GM19468 (cell line): Measurements from ENCODE around the gene PTPRR.

Source experiments
- ATAC-seq: cut with Tn5 transposase; IDR thresholded peaks from one replicate; pipeline ENCODE4 v1.9.1; 2021; ENCODE audit warnings: mild to moderate bottlenecking, moderate library complexity, moderate number of reproducible peaks; ENCODE audit not compliant: unreplicated experiment; ENCODE audit errors: extremely low read depth

Gene PTPRR

DNA sequence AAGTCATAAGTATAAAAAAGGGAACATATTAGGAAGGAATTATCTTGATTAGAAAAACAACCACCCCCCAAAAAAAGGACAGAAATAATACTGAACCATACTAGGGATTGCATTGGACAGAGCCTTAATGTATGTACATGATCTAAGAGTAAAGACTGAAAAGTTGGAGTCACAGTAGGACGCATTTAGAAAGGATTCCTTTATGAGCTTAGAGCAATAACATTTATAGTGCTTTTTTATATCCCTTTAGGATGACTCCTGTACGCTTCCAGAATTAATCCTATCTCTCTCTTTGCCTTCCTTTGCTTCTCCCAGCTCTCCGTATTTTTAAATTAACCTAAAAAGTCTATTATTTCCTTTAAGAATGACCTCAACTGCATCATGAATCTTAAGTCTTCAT, 75.3 kb downstream of the PTPRR start:
- ATAC-seq, result no peak

DNA sequence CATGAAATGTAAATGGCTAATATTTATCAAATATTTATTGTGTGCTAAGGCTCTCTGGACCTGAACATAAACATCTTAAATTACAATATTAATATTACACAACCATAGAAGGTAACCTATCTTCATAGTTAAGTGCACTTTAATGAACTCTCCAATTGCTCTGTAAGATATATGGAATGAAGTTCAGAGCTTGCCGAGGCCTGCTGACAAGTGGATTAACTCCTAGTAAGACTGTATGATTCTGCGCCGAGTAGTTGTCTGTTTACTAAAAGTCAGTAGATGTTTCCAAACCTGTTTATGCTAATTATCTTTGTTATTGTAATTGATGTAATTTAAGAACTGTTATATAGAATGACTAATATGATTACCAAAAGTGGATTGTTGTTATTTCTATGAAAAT, 77.2 kb downstream of the PTPRR start:
- ATAC-seq, result no peak

DNA sequence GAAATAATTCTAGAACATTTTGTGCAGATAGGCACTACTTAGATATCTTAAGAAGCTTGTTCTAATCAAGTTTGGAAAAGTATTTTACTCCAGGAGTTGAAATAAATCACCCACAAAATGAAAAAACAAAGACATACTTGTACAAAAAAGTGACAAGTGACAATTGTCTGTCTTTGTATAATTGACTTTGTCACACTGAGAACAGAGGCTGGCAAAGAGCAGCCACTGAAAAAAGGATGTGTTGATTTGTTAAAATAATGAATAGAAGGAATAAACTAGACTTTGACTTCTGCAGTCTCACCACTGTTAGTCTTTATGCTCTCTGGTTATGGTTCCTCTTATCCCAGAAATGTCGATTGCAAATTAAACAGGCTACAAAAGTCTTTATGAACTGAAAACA, 77.6 kb downstream of the PTPRR start:
- ATAC-seq, result no peak

DNA sequence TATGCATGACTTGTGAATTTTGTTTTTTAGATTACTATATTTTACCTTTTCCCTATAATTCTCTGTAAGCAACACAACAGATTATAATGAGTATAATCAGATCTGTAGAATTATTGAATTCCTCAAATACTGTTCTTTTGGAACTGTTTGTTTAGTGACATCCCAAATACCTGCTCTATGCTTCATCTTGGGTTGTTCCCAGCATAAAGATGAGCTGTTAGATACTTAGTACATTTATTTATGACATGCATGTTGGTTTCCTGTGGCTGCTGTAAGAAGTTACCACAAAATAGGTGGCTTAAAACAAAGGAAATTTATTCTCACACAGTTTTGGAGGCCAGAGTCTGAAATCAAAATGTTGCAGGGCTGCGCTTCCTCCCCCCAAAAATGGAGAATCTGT, 78.4 kb downstream of the PTPRR start:
- no peak for ATAC-seq

DNA sequence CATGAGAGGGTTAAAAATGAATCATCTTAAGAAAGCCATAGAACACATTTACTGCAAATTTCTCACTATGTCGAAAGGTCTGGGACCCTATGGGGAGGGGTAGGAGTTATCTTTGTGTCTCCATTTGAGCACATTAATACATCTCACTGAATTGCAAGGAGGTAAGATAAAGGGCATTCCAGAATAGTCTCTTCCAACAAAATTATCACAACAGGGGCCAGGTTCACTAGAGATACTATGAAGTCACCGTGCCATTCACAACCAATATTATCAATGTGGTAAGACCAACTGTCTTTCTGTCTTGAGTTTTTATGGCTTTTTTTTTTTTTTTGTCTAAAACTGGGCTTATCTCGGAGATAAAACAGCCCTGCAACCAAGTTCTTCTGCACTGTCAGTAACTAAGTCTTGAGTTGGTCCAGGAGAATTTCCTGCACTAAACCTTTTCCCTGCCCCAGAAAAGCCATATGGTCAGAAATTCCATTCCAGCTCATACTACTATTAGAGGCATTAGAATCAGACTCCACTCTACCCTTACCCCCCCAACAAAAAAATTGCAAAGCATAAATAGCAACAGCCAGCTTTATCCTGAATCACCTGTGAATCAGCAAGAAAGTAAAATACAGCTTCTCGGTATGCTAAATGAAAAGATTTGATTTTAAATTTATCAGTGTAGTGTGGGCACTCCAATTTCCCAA, 79.7 kb downstream of the PTPRR start:
- no peak for ATAC-seq

DNA sequence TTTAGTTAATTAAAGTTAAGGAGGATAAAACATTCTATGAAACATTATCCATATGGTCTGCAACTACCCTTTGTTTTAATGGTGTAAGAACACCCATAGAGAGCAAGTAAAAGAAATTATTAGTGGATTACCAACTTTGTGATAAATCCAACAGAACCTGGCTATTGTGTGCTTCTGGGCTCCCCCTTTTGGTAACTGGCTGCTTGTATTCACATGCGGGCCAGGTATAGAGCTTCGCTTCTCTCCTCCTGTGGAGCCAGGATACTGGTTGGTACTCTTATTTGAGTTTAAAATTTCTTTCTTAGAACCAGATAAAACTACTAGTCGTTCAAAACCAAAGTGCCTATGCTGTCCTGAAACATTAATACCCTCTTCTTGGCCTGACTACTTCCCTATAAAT, 81.0 kb downstream of the PTPRR start:
- ATAC-seq, result no peak

DNA sequence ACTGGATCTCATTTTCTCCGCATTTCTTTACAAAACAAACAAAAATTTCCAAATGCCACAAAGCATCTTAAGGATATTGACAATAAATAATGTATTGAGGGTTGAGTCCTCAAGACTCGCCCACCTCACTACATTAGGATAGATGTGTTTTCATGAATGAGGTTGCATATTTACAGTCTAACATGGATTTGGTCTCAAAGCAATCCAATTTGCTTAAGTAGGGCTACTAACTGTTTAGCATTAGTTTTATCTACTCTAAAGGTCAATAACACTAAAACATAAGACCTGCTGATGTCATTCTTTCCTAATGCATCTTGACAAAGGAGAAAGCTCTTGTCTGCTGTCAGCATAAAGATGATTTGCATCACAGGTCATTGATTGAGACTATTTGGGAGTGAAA, 82.4 kb downstream of the PTPRR start:
- no peak for ATAC-seq

DNA sequence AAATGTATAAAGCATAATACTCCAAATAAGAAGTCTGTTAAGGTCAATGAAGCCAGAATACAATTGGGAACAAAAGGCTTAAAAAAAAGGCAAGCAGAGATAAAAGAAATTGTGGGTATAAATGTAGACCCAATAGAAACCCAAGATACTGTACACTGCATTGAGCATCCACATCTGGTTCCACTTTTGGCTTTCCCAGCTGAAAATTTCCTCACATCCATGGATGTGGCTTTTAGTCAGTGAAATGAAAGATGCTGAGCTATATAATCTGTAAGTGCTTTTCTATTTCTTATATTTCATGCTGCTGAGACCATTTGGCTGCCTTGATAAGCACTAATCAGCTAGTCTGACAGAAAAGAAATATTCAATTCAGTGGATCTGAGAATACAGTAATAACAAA, 83.5 kb downstream of the PTPRR start:
- ATAC-seq, result no peak

DNA sequence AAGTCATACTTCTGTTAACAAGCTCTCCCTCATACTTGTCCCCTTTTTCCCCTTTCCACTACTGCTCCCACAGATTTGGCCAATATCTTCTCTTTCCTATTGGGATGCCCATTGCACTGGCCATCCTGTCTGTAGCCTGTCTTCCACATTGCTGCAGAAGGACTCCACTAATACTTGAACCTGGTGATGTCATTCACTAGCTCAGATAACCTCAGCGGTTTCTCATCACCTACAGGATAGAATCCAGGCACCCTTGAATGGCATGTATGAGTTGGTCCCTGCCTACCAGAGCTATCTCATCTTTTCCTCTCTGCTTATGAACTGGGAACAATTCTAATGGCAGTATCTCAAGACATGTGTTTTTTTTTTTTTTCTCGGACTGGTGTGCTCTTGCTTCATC, 84.6 kb downstream of the PTPRR start:
- ATAC-seq, result no peak

DNA sequence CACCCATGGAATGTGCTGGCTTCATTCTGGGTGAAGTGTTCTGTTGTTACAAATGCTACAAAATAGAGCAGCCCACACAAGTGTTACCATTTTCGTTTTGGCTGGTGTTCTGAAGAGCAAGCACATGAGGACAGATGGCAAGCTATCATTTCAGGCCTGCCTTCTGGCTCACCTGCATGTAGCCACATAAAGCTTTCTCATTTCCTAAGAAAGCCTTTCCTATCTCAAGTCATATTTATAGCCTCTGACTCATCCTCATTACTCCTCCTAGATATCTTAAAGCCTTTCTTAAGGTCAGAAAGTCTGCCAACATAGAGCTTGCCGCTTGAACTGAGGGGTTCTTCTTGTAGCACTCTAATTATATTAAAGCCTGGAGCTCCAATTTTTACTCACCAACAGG, 89.0 kb downstream of the PTPRR start:
- ATAC-seq, result no peak

DNA sequence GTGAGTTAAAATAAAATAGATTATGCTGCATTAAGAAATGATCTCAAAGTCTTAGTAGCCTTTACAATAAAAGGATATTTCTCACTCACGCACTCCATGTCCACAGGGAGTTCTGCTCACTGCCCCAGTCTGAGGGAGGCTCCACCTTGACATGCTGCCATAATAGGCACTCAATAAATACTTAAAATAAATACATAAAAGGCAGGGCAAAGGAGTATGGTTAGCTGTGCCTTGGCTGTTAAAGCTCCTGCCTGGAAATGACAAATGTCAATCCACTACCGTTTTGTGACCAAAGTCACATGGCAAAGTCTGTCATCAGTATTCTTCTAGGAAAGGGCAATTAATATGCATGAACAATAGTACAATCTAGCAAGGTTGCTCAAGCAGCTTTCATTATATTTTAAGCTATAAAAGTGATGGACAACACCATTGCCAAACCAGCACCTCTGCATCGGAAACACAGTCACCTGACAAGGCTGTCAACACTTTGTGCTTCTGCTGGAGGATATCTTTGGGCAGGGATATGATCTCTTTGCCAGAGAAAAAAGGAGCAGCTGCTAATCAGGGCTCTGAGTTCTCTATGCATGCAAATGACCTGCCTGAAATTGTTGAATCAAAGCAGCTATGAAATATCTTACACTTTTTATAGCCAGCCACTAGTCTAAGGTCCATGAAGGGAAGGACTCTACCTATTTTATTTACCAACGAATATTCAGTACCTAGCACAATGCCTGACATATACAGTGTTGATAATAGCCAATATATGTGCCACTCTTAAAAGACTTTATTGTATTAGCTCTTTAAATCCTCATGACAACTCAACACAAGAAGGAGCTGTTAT, 90.1 kb downstream of the PTPRR start:
- ATAC-seq, result no peak

DNA sequence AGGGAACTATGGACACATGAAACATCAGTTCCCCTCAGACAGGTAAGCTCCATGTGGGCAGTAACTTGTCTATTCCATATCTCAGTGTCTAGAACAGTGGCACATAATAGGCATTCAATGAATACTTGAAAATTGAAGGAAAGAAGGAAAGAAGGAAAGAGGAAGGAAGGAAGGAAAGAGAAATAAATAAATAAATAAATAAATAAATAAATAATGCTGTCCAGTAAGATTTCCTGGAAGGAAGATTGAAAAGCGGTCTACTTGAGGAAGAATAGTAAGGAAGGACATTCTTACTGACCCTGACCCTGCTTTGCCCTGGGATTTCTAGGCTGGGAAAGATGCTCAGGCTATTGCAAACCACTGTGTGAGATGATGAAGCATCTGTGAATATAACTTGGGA, 91.5 kb downstream of the PTPRR start:
- no peak for ATAC-seq

DNA sequence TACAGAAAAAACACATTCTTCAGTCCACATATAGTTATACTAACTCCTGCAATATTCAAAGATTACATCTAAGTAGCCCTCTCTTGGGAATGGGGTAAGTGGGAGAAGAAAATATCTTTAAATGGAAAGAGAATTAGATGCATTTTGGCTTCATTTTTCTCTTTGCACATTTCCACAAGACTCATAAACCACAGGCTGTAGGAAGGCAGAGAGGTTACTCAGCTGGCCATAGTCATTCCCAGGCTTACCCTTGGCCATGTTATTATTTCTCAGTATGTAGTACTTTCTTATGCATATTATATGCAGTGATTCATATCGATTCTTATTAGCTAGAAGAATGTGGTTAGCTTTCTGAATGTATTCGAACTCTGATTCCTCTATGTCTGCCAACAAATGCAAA, 92.2 kb downstream of the PTPRR start:
- no peak for ATAC-seq

DNA sequence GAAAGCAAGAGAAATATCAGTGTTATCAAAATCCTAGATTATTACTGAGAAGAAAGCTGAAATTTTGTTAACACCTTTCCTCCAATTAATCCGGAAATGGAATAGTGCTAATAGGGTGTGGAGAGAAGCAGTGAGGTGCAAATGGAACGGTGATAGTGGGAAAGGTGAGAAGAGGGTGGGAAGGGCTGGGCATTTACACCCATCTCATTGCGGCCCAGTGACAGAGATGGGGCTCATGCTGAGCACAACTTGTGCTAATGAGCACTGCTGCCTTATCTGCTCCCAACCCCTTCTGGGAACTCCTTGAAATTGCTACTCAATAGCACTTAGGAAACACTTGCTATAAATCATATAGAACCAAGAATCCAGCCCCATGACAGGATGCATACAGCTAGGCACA, 94.4 kb downstream of the PTPRR start:
- ATAC-seq, result no peak

DNA sequence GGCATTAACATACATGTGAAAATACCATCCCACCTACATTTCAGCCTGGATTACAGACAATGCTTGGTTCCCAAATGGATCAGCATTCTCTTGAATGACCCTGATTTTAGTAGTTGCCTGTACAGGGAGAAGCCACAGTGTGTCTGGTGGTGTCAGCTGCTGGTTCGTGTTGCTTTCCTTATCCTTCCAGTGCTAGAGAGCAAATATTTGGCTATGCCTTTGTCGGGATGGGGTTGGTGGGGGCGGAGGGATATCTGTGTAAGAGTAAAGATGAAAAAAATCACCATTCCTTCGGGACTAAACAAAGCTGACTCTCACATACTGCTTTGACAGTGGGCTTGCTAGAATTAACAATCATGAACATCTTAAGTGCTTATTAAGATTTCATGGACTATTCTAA, 96.0 kb downstream of the PTPRR start:
- no peak for ATAC-seq

DNA sequence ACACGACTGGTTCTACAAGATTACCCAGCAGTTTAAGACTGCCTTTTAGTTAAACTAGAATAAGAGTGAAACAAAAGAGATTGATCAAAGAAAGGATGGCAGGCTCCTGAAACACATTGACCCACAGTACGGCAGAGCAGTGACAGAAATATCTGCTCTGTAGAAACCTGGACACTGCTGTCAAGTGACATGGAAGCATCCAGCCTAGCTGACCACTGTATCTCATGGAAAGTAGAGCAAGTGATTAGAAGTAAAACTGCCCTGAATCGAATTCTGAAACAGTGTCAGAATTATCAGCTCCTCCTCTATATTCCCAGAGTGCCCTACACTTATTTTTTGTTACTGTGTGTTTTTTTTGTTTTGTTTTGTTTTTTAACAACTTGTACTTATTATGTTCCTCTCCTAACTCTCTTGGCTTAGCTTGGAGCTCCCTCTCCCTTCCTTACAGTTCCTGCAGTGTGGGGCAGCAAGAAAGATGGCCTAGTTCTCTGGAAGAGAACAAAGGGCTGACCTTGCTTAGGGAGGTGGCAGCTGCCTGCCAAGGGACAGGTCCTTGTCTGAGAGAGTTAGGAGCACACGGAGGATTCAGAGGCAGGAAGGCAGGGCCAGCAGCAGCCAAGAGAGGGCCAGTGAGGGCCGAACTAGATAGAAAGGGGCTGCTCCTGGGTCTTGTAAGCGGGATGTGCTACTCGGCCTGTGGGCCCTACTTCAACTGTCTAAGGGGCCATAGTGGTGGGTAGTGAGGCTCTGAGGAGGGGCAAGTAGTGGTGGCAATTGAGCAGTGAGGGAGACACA, 97.2 kb downstream of the PTPRR start:
- no peak for ATAC-seq

DNA sequence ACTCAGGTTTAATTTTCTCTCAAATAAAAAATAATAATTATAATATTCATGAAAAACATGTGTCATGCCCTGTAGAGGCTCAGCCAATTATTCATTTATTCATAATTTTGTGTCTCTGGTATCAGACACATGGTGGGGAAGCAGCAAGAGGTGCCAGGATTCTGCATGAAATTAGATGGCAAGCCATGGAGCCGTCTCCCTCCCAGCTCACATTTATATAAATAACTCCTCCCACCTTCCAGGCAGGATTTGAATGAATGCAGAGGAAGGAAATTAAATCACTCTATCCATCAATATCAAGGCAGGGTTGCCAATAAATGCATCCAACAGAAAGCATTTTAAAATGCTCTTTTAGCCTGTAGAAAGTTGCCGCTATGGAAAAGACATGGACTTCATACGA, 98.1 kb downstream of the PTPRR start:
- no peak for ATAC-seq

DNA sequence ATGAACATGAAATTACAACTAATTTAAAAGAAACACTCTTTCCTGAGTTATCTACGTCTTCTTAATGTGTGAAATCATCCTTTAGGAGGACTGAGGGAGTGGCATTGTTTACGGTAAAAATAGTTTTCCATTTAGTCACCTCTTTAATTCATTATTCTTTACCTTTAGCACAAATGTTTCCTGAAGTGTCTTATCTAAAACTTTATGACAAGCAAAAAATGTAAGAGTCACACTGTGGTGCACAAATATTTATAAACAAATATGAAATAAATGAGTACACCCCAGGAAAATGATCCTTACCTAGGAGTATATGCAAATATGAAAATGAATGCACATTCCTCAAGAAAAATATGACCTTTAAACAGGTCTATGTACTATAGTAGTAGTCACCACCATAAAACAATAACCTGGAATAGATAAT, 104.6 kb downstream of the PTPRR start:
- no peak for ATAC-seq

DNA sequence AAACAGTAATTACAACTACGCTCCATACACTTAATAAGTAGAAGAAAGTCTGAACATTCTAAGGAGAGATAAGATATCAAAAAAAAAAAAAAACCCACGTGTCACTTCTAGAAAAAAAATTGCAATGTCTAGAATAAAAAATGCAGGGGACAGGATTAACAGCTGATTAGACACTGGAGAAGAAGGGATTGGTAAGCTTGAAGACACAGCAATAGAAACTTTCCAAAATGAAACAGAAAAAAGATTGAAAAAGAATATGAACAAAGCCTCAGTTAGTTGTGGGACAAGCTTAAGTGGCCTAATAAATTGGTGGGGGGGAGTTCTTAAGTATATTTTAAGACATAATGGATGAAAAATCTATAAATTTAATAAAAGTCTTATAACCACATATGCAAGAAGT, 105.5 kb downstream of the PTPRR start:
- ATAC-seq, result no peak

DNA sequence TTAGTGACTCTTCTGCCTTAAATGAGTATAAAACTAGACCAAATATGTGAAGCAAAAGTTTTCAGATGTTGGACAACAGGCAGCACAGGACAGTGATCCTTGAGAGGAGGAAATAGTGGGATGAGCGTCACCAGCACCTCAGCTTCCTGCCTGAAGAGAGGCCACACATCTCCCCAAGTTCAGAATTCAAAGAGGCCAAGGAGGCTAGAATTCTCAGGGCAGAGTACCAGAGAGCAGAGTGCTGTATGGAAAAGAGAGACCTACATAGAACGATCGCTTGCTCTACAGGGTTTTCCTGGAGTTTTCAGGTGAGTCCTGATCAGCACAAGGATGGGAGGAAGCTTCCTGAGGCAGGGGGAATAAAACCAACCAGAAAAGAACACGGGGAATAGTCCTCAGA, 107.0 kb downstream of the PTPRR start:
- ATAC-seq, result no peak

DNA sequence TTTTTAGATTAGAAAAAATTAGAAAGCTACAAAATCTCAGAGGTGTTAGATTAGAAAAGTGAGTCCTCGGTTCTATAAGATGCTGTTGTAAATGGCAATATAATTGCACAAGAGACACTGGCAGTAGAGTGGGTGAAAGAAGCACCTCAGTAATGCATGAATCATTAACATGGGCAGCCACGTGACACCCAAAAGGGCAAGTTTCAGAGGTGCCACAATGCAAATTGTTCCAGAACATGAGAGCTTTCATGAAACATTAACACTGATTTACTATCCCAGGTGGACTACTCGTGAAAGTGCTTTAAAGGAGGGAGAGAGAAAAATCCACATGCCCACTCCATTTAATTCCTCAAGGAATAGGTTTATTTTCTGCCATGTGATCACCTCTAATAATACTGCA, 108.4 kb downstream of the PTPRR start:
- peak; percentile 72 for ATAC-seq
